HepG2 (cell line): ENCODE data around the gene FMNL2.

Experiments
- ASH2L ChIP-seq: fragments of 300-600, 200-600 bp; sonication (generic); IDR thresholded peaks from 2 replicates; pipeline ENCODE4 v1.7.0; 2017; ENCODE audit warnings: low read depth, mild to moderate bottlenecking, moderate library complexity, mixed read lengths, low read length; ENCODE audit not compliant: insufficient read length
- HES4 ChIP-seq: sonication (generic); formaldehyde crosslinking; IDR thresholded peaks from 2 replicates; pipeline ENCODE4 v1.9.0; 2021; ENCODE audit warnings: mild to moderate bottlenecking, missing genetic modification reagents, borderline replicate concordance
- PHF20 ChIP-seq: sonication (generic); formaldehyde crosslinking; IDR thresholded peaks from 2 replicates; pipeline ENCODE4 v1.5.0; 2020; ENCODE audit warnings: mild to moderate bottlenecking, missing genetic modification reagents
- RAD21 ChIP-seq: fragments of 450-650 bp; formaldehyde crosslinking; IDR thresholded peaks from 2 replicates; pipeline ENCODE4 v1.5.0; 2020; ENCODE audit warnings: mild to moderate bottlenecking
- ZNF629 ChIP-seq: sonication (generic); formaldehyde crosslinking; conservative IDR thresholded peaks from 2 replicates; pipeline ENCODE4 v1.5.0; 2020; ENCODE audit warnings: missing genetic modification reagents
- ZZZ3 ChIP-seq: sonication (generic); formaldehyde crosslinking; IDR thresholded peaks from 2 replicates; pipeline ENCODE4 v1.4.0; 2020; ENCODE audit warnings: missing genetic modification reagents, mild to moderate bottlenecking, borderline replicate concordance
- TF ChIP-seq, protein P1 (sequence below): IDR thresholded peaks from 2 replicates; pipeline ENCODE4 v1.6.1; 2016; ENCODE audit warnings: low read depth, missing genetic modification reagents, missing compliant biosample characterization
- TF ChIP-seq, protein P2 (sequence below): sonication (generic); formaldehyde crosslinking; IDR thresholded peaks from 2 replicates; pipeline ENCODE4 v1.8.0; 2022; ENCODE audit warnings: missing genetic modification reagents, mild to moderate bottlenecking, borderline replicate concordance

DNA sequence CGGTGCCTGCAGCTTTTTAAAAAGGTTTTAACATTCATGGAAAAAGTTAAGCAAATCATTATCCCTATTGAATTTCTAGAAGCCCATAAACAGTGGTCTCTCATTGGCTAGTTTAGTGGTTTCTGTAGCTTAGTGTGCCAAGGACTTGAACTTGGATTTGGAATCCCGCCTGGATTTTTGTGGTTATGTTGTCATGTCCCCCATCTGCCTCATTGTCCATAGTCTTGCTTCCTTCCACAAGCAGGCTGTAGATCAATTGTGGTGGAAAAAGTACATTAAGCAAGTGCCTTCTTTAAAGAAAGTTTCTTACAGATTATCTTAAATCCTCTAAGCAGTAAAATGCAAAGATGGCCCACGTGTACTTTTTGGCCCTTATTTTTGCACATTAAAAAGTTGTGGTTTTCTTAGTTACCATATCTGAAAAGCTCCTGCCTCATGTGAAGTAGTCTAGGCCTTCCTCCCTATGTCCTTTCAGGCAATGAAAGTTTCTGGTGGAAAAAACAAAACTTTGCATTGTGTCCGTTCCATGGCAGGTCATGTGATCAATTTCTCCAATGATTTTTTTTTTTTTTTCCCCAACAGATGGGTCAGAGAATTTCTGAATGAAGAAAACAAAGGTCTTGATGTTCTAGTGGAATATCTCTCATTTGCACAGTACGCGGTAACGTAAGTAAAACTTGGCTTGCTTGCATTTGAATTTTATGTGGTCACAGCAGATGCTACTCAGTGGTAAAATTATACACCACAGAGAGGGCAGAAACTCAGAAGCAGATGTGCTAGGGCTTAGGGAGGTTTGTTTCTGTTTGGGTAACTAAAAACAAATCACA is 223.4 kb downstream of the FMNL2 start:
- TF ChIP-seq, protein P1, sequence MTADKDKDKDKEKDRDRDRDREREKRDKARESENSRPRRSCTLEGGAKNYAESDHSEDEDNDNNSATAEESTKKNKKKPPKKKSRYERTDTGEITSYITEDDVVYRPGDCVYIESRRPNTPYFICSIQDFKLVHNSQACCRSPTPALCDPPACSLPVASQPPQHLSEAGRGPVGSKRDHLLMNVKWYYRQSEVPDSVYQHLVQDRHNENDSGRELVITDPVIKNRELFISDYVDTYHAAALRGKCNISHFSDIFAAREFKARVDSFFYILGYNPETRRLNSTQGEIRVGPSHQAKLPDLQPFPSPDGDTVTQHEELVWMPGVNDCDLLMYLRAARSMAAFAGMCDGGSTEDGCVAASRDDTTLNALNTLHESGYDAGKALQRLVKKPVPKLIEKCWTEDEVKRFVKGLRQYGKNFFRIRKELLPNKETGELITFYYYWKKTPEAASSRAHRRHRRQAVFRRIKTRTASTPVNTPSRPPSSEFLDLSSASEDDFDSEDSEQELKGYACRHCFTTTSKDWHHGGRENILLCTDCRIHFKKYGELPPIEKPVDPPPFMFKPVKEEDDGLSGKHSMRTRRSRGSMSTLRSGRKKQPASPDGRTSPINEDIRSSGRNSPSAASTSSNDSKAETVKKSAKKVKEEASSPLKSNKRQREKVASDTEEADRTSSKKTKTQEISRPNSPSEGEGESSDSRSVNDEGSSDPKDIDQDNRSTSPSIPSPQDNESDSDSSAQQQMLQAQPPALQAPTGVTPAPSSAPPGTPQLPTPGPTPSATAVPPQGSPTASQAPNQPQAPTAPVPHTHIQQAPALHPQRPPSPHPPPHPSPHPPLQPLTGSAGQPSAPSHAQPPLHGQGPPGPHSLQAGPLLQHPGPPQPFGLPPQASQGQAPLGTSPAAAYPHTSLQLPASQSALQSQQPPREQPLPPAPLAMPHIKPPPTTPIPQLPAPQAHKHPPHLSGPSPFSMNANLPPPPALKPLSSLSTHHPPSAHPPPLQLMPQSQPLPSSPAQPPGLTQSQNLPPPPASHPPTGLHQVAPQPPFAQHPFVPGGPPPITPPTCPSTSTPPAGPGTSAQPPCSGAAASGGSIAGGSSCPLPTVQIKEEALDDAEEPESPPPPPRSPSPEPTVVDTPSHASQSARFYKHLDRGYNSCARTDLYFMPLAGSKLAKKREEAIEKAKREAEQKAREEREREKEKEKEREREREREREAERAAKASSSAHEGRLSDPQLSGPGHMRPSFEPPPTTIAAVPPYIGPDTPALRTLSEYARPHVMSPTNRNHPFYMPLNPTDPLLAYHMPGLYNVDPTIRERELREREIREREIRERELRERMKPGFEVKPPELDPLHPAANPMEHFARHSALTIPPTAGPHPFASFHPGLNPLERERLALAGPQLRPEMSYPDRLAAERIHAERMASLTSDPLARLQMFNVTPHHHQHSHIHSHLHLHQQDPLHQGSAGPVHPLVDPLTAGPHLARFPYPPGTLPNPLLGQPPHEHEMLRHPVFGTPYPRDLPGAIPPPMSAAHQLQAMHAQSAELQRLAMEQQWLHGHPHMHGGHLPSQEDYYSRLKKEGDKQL (CRISPR knock-in tag), result no peak
- TF ChIP-seq ASH2L (no peak), HES4 (CRISPR knock-in tag) (no peak), RAD21 (CRISPR knock-in tag) (no peak), ZZZ3 (no peak), ZNF629 (CRISPR knock-in tag) (no peak), PHF20 (CRISPR knock-in tag) (no peak)
- TF ChIP-seq, protein P2, sequence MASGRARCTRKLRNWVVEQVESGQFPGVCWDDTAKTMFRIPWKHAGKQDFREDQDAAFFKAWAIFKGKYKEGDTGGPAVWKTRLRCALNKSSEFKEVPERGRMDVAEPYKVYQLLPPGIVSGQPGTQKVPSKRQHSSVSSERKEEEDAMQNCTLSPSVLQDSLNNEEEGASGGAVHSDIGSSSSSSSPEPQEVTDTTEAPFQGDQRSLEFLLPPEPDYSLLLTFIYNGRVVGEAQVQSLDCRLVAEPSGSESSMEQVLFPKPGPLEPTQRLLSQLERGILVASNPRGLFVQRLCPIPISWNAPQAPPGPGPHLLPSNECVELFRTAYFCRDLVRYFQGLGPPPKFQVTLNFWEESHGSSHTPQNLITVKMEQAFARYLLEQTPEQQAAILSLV (CRISPR knock-in tag), result no peak
